ENCODE measurements around the gene TEAD4. TPM values are rescaled to one million over a fixed set of nuclear protein-coding genes. Genes with fewer than 3 reads are reported as not detected.

TEAD4 gene
- total RNA-seq, 1 donor from 2014 or later: 120 TPM

DNA sequence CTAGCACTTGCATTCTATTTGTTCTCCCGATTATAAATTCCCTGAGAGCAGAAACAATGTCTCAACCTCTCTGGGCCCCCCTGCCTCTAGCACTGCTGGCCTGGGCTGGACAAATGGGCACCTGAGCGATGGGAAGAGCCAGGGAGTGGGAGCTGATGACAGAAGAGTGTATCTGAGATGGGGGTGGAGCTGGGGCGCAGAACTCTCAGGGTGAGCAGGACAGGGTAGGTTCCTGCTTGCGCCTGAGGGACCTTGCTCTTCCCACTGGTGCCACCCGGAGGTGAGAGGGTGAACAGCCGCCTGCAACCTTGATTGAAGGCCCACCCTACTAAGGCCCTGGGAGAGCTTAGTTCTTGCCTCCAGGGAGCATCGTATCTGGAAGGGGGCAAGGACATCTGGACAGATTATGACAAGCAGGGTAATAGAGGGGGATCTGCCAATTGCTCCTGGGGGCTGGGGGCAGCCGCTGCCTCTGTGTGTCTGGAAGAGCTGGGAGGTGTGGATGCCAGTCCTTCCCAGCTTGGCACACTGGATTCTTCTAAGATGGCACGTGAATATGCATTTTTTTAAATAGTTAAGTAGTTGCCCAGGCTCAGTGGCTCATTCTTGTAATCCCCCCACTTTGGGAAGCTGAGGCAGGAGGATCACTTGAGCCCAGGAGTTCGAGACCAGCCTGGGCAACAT is 75.0 kb downstream of the TEAD4 start:
- Mint-ChIP-seq H3K9me3 (ENCODE audit: unreplicated experiment) (no peaks in the 10 kb centered on the region), H3K4me3 (ENCODE audit: unreplicated experiment) (peak overlapping the region; percentile 59), H3K36me3 (ENCODE audit: low read depth, unreplicated experiment) (peaks cover 57% of the 10 kb centered on the region), H3K27me3 (ENCODE audit: unreplicated experiment) (peaks cover 22% of the 10 kb centered on the region), H3K4me1 (ENCODE audit: unreplicated experiment) (peaks cover 68% of the 10 kb centered on the region), H3K27ac (ENCODE audit: unreplicated experiment) (peak overlapping the region; percentile 93)
- TF ChIP-seq, protein P1, sequence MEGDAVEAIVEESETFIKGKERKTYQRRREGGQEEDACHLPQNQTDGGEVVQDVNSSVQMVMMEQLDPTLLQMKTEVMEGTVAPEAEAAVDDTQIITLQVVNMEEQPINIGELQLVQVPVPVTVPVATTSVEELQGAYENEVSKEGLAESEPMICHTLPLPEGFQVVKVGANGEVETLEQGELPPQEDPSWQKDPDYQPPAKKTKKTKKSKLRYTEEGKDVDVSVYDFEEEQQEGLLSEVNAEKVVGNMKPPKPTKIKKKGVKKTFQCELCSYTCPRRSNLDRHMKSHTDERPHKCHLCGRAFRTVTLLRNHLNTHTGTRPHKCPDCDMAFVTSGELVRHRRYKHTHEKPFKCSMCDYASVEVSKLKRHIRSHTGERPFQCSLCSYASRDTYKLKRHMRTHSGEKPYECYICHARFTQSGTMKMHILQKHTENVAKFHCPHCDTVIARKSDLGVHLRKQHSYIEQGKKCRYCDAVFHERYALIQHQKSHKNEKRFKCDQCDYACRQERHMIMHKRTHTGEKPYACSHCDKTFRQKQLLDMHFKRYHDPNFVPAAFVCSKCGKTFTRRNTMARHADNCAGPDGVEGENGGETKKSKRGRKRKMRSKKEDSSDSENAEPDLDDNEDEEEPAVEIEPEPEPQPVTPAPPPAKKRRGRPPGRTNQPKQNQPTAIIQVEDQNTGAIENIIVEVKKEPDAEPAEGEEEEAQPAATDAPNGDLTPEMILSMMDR (IDR thresholded peaks at IDR 0.05; ENCODE audit: unreplicated experiment): peak; percentile 63
- DNase-seq (ENCODE audit: low spot score): peak; percentile 86

DNA sequence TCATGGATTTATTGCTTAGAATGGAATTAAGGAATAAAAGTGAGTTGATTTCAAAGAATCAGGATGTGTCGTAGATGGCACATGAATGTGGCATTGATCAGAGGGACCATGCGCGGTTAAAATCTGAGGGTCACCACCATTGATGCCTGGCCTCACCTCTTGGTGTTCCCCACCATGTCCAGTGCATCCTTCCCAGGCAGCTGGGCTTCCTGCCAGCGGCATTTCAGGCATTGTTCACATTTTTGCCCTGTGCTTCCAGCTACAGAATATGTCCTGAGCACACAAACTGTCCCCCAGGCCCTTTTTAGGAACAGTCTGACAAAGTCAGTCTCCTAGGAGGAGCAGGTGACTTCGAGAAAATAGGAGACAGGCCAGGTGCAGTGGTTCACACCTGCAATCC is 76.0 kb downstream of the TEAD4 start:
- DNase-seq (ENCODE audit: low spot score): peak; percentile 39
- TF ChIP-seq, protein P1 (IDR thresholded peaks at IDR 0.05; ENCODE audit: unreplicated experiment): no peak
- Mint-ChIP-seq H3K4me3 (ENCODE audit: unreplicated experiment) (no peak overlapping the region), H3K27ac (ENCODE audit: unreplicated experiment) (peak overlapping the region; percentile 81), H3K36me3 (ENCODE audit: low read depth, unreplicated experiment) (peaks cover 58% of the 10 kb centered on the region), H3K27me3 (ENCODE audit: unreplicated experiment) (peaks cover 20% of the 10 kb centered on the region), H3K9me3 (ENCODE audit: unreplicated experiment) (no peaks in the 10 kb centered on the region), H3K4me1 (ENCODE audit: unreplicated experiment) (peaks cover 62% of the 10 kb centered on the region)

DNA sequence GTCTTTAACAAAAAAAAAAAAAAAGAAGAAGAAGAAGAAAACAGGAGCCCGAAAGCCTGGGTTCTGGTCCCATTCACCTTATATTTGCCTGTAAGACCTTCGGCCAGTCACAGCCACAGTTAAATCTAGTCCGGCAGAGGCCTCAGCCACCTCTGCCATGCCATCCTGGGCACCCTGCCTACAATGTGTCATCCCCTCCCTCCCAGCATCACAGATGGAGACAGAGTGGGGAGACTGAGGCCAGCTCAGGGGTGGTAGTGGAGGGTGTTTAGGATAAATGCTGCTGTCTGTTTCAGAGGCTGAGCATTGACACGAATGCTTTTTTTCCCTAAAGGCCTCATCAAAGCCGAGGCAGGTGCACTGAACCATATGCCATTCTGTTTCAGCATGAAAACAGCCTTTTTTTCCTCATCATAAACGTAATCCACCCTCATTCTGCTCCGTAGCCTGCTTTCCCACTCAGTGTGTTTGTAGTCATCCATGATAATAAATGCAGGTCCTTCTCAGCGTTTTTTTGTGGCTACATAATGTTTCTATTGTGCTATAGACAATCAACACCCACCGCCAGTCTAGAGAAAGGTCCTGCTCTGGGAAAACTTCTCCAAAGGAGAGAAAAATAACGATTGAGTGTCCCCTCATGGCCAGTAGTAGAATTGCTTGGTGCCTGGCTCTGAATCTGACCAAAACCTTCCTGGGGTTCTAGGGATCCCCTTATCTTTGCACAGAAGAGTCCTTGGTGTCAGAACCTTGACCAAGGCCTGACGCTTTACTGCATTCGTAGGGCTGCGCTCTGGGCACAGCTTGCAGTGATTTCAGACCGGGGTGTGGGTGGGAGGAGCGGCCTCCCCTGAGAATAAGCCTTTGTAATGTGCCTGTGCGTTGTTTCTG is 76.9 kb downstream of the TEAD4 start:
- no peak for DNase-seq (ENCODE audit: low spot score)
- Mint-ChIP-seq H3K9me3 (ENCODE audit: unreplicated experiment) (no peaks in the 10 kb centered on the region), H3K4me1 (ENCODE audit: unreplicated experiment) (peaks cover 55% of the 10 kb centered on the region), H3K27ac (ENCODE audit: unreplicated experiment) (peak overlapping the region; percentile 81), H3K36me3 (ENCODE audit: low read depth, unreplicated experiment) (peaks cover 57% of the 10 kb centered on the region), H3K4me3 (ENCODE audit: unreplicated experiment) (peak overlapping the region; percentile 71), H3K27me3 (ENCODE audit: unreplicated experiment) (peaks cover 16% of the 10 kb centered on the region)
- TF ChIP-seq, protein P1 (IDR thresholded peaks at IDR 0.05; ENCODE audit: unreplicated experiment): peak; percentile 31

DNA sequence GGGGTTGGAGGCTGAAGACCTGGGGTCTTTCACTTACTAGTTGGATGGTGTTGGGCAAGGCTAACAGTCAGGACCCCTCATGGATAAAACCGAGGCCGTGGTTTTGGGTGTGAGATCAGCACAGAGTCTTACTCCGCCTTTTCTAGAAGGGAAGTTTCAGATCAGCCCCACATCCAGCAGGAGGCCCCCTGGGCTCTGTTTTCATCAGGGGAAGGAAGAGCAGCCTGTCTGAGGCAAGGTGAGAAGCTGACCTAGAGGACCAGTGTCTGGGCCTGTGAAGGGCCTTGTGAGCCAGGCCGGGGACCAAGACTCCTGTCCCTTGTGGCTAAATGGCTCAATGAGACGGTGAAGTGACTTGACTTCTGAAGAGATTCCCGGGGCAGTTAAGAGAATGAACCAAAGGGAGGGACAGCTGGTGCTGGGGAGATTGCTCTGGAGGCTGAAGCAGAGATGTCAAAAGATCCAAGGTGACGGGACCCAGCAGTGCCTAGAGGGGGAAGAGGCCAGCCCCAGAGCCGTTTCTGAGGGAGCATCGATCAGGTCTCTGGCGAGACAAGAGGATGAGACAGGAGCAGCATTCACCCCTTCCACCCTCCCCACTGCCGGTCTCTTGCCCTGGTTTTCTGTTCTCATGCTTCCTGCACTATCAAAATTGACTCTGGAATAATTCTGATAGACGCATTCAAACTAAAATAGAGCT is 77.9 kb downstream of the TEAD4 start:
- TF ChIP-seq, protein P1 (IDR thresholded peaks at IDR 0.05; ENCODE audit: unreplicated experiment): no peak
- Mint-ChIP-seq H3K4me1 (ENCODE audit: unreplicated experiment) (peaks cover 50% of the 10 kb centered on the region), H3K27me3 (ENCODE audit: unreplicated experiment) (peaks cover 14% of the 10 kb centered on the region), H3K36me3 (ENCODE audit: low read depth, unreplicated experiment) (peaks cover 59% of the 10 kb centered on the region), H3K9me3 (ENCODE audit: unreplicated experiment) (no peaks in the 10 kb centered on the region), H3K27ac (ENCODE audit: unreplicated experiment) (peak overlapping the region; percentile 59), H3K4me3 (ENCODE audit: unreplicated experiment) (peak overlapping the region; percentile 32)
- DNase-seq (ENCODE audit: low spot score): no peak
